K562 (cell line): Measurements from ENCODE around the gene GORASP2. TPM values are rescaled to one million over a fixed set of nuclear protein-coding genes. Genes with fewer than 3 reads are reported as not detected.

Experiments
- CC2D1A ChIP-seq: fragments of 450-650 bp; IDR thresholded peaks from 2 replicates; pipeline ENCODE4 v1.6.1; 2017; ENCODE audit warnings: mild to moderate bottlenecking
- CHD2 ChIP-seq: IDR thresholded peaks from 2 replicates; pipeline ENCODE4 v1.6.1; 2011; ENCODE audit warnings: low read depth, low read length
- HCFC1 ChIP-seq: IDR thresholded peaks from 2 replicates; pipeline ENCODE4 v1.6.1; 2012; ENCODE audit warnings: low read depth, low read length, improper control_type of control experiment
- KDM4B ChIP-seq, 2 experiments: fragments of 450-650 bp in 1 of 2; sonication (generic) in 1 of 2; IDR thresholded peaks; 2 replicates each; pipeline ENCODE4 v1.6.1; 2016 to 2017; ENCODE audit warnings: borderline replicate concordance in 2 of 2, antibody characterized with exemption in 1 of 2, low read depth in 1 of 2, mild to moderate bottlenecking in 1 of 2
- MYC ChIP-seq, 2 experiments: fragments of 250-450 bp in 1 of 2; sonication (Bioruptor Pico) in 1 of 2; IDR thresholded peaks; 2 replicates each; pipeline versions ENCODE4 v1.5.1 to v1.6.1; 2012 to 2021; ENCODE audit warnings: low read depth in 2 of 2, borderline replicate concordance in 1 of 2, improper control_type of control experiment in 1 of 2, low read length in 1 of 2, mild to moderate bottlenecking in 1 of 2, moderate library complexity in 1 of 2
- NEUROD1 ChIP-seq: fragments of 150-350 bp; IDR thresholded peaks from 2 replicates; pipeline ENCODE4 v1.6.1; 2014; ENCODE audit warnings: borderline replicate concordance, low read length, low read depth; ENCODE audit not compliant: partially characterized antibody
- NFRKB ChIP-seq: fragments of 450-650 bp; IDR thresholded peaks from 2 replicates; pipeline ENCODE4 v1.6.1; 2016; ENCODE audit warnings: low read depth
- NR4A1 ChIP-seq, 2 experiments: fragments of 250-450 bp in 1 of 2; fragments of 450-650 bp in 1 of 2; sonication (Bioruptor Pico) in 1 of 2; IDR thresholded peaks; 2 replicates each; pipeline versions ENCODE4 v1.4.0 to v1.6.1; 2016 to 2020; ENCODE audit warnings: mild to moderate bottlenecking in 2 of 2, missing compliant biosample characterization in 1 of 2, missing genetic modification characterization in 1 of 2, moderate library complexity in 1 of 2
- POLR2AphosphoS5 ChIP-seq: IDR thresholded peaks from 2 replicates; pipeline ENCODE4 v1.6.1; 2011; ENCODE audit warnings: mild to moderate bottlenecking, low read depth, low read length, moderate library complexity; ENCODE audit not compliant: control insufficient read depth, insufficient read depth
- POLR2B ChIP-seq: fragments of 450-650 bp; IDR thresholded peaks from 2 replicates; pipeline ENCODE4 v1.6.1; 2018; ENCODE audit warnings: low read depth; ENCODE audit not compliant: partially characterized antibody
- RBM22 ChIP-seq: fragments of 200-400 bp; formaldehyde crosslinking; IDR thresholded peaks from 2 replicates; pipeline ENCODE4 v1.6.1; 2018; ENCODE audit warnings: low read length, low read depth; ENCODE audit not compliant: poor library complexity, severe bottlenecking
- SIN3A ChIP-seq, 2 experiments: fragments of 150-350 bp in 1 of 2; IDR thresholded peaks; 2 replicates each; pipeline ENCODE4 v1.6.1; 2011 to 2016; ENCODE audit warnings: borderline replicate concordance in 2 of 2, low read depth in 2 of 2, low read length in 2 of 2, mild to moderate bottlenecking in 2 of 2, moderate library complexity in 2 of 2; ENCODE audit not compliant: control insufficient read depth in 1 of 2
- SMAD3 ChIP-seq: fragments of 450-650 bp; formaldehyde crosslinking; conservative IDR thresholded peaks from 2 replicates; pipeline ENCODE4 v1.4.0; 2020; ENCODE audit warnings: mild to moderate bottlenecking
- TBP ChIP-seq: optimal IDR thresholded peaks from 2 replicates; pipeline ENCODE3; 2011; ENCODE audit warnings: low read depth, low read length, improper control_type of control experiment
- polyA plus RNA-seq, 8 experiments: library from polyadenylated mRNA; depleted of rRNA in 4 of 8; stranded (reverse) in 5 of 8; unstranded in 3 of 8; fragments of >200 nt; fragmentation: Nextera tagmentation in 2 of 8; fragmentation: Illumina TruSeq in 1 of 8; extraction: Ambion mirVana in 2 of 8; extraction: Trizol in 1 of 8; gene quantifications; 2 replicates each; pipeline versions ENCODE4 v1.2.1 to v1.2.3, GENCODE V29; 2011 to 2014; ENCODE audit warnings: inconsistent platforms in 1 of 8, missing spikeins in 1 of 8
- total RNA-seq, 7 experiments: library from RNA; depleted of rRNA in 6 of 7; stranded (reverse); fragments of >200 nt in 6 of 7; fragmentation: Illumina TruSeq in 2 of 7; extraction: Trizol in 2 of 7; gene quantifications; 2 replicates each; pipeline versions ENCODE4 v1.2.1 to v1.2.3, GENCODE V29; 2011 to 2021; ENCODE audit warnings: low replicate concordance in 1 of 7
- TF ChIP-seq, protein P1 (sequence below): IDR thresholded peaks from 3 replicates; pipeline ENCODE4 v1.6.1; 2011; ENCODE audit warnings: borderline replicate concordance, mild to moderate bottlenecking, moderate library complexity; ENCODE audit not compliant: insufficient read length; ENCODE audit errors: extremely low read depth
- TF ChIP-seq, protein P2 (sequence below): IDR thresholded peaks from 2 replicates; pipeline ENCODE4 v1.6.1; 2014; ENCODE audit warnings: antibody characterized with exemption

The GORASP2 gene
- total and polyA plus RNA-seq, 9 of the 15 experiments (the other 6 are each of a cell fraction or from before 2014, with no cell fraction given), result 27.4 to 180 (median 59.6) TPM

DNA sequence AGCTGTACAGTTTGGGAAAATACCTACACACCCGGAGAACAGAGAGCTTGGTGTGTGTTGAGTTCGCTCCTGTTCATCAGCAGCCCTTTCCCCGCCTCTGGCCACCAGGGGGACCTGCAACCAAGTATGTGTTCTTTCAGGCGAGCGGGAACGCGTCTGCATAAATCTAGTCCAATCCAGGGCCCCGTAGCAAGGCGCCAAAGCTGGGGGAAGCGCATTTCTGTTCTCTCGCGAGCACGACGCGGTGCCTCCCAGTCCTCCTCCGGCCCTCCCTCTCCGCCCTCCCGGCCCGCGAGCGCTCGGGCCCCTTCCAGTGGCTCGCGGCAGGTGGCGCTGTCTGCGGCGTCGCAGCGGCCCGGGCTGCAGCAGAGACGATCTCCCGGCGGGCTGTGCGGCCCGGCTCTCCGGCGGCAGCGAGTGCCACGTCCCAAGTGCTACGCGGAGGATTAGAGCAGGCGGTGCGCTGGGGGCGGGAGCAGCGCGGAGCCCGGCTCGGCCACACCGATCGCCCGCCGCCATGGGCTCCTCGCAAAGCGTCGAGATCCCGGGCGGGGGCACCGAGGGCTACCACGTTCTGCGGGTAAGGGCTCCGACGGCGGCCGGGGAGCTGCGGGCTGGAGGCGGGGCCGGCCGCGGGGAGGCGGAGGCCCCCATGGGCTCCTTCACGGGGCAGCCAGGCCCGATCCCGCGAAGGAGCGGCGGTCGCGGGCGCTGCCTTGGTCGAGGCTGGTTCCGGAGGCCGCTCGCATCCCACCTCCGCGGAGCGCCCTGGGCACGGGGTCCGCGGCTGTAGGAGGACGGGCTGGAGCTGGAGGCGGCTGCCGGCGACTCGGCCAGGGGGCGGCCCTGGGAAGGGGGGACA, at the start of gene GORASP2 (continued):
- TF ChIP-seq SMAD3 (peak; percentile 51; the same call in 1 of the 2 replicates), POLR2AphosphoS5 (peak; percentile 88), SIN3A (IDR thresholded peaks at IDR 0.05; ENCODE audit: borderline replicate concordance in 2 of 2, control insufficient read depth in 1 of 2, low read depth in 2 of 2, low read length in 2 of 2) (peak; percentile 55 to 60; a peak in 1 of 4 replicates), RBM22 (peak; percentile 89), POLR2B (peak; percentile 83), HCFC1 (peak; percentile 71; the same call in 1 of the 2 replicates), TBP (peak; percentile 91), KDM4B (IDR thresholded peaks at IDR 0.05; ENCODE audit: borderline replicate concordance in 2 of 2, low read depth in 1 of 2) (peak in 1 of 2 experiments; percentile 86; a peak in 2 of 4 replicates), CHD2 (peak; percentile 98), NEUROD1 (peak; percentile 92), NFRKB (0 out of 2 replicates have a peak, but pooled peaks have one; percentile 26), NR4A1 (CRISPR knock-in tag; IDR thresholded peaks at IDR 0.05) (no peak), NR4A1 (tag; IDR thresholded peaks at IDR 0.05) (0 out of 2 replicates have a peak, but pooled peaks have one; percentile 34), CC2D1A (peak; percentile 94), MYC (IDR thresholded peaks at IDR 0.05; ENCODE audit: low read depth, low read length) (peak; percentile 96), MYC (CRISPR knock-in tag; IDR thresholded peaks at IDR 0.05; ENCODE audit: borderline replicate concordance, low read depth) (no peak)
- TF ChIP-seq, protein P1, sequence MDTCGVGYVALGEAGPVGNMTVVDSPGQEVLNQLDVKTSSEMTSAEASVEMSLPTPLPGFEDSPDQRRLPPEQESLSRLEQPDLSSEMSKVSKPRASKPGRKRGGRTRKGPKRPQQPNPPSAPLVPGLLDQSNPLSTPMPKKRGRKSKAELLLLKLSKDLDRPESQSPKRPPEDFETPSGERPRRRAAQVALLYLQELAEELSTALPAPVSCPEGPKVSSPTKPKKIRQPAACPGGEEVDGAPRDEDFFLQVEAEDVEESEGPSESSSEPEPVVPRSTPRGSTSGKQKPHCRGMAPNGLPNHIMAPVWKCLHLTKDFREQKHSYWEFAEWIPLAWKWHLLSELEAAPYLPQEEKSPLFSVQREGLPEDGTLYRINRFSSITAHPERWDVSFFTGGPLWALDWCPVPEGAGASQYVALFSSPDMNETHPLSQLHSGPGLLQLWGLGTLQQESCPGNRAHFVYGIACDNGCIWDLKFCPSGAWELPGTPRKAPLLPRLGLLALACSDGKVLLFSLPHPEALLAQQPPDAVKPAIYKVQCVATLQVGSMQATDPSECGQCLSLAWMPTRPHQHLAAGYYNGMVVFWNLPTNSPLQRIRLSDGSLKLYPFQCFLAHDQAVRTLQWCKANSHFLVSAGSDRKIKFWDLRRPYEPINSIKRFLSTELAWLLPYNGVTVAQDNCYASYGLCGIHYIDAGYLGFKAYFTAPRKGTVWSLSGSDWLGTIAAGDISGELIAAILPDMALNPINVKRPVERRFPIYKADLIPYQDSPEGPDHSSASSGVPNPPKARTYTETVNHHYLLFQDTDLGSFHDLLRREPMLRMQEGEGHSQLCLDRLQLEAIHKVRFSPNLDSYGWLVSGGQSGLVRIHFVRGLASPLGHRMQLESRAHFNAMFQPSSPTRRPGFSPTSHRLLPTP, result no peak
- TF ChIP-seq, protein P2, sequence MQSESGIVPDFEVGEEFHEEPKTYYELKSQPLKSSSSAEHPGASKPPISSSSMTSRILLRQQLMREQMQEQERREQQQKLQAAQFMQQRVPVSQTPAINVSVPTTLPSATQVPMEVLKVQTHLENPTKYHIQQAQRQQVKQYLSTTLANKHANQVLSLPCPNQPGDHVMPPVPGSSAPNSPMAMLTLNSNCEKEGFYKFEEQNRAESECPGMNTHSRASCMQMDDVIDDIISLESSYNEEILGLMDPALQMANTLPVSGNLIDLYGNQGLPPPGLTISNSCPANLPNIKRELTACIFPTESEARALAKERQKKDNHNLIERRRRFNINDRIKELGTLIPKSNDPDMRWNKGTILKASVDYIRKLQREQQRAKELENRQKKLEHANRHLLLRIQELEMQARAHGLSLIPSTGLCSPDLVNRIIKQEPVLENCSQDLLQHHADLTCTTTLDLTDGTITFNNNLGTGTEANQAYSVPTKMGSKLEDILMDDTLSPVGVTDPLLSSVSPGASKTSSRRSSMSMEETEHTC, result no peak; the same call in 1 of the 2 replicates
